GM21786 (cell line): ENCODE measurements around the gene SLC2A10.
"Not testable (repeated sequence)": the region's sequence is repeated elsewhere in the genome, so short reads cannot be mapped to it uniquely, and the experiment has no call there.

Experiments
- ATAC-seq: cut with Tn5 transposase; IDR thresholded peaks from one replicate; pipeline ENCODE4 v1.9.1; 2021; ENCODE audit not compliant: unreplicated experiment

The SLC2A10 gene

DNA sequence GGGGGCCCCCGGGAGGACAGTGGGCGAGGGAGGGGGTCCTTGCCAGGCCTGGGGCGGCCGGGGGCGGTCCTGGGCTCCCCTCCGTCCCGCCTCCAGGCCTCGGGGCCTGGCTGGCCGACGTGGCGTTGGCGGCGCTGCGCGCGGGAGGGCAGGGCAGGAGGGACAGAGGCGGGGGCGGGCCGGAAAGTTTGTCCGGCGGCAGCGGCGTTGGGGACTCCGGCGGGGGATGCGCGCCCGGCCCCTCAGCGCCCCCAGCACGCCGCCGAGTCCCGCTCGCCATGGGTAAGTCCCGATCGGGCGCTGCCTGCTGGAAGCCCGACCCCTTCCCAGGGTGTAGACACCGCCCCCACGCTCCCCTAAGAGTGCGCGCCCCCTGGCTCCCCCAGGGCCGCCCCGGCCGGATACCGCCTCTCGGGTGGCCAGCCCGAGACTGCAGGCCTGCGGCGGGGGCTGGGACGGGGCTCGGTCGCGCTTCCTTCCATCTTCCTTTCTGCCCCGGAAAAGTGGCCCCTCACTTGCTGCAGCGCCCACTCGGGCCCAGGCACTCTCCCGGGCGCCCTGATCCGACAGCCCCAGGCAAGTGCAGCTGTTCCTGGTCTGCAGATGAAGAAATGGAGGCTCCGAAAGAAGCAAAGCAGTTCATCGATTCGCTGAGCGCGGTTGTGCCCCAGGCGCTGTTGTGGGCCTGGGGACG lies at the start of gene SLC2A10:
Gene SLC2A10, plus strand, starts transcription at position 191 of the 694 bp plus-strand sequence. Its CDS starts 88 bp downstream, at position 279.
- no peak for ATAC-seq

DNA sequence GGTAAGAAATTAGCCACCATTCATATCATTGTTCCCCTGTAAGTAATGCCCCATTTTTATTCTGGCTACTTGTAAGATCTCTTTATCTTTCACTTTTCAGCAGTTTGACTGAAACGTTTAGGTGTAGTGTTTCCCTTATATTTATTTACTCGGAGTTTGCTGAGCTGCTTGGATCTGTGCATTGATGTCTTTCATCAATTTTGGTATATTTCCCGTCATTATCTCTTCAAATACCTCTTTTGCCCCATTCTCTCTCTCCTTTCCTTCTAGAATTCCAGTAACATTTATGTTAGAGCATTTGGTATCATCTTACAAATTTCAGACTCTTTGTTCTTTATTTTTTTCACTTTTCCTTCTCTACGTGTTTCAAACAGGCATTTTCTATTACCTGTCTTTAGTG lies 49.0 kb upstream of the SLC2A10 start:
- no peak for ATAC-seq

DNA sequence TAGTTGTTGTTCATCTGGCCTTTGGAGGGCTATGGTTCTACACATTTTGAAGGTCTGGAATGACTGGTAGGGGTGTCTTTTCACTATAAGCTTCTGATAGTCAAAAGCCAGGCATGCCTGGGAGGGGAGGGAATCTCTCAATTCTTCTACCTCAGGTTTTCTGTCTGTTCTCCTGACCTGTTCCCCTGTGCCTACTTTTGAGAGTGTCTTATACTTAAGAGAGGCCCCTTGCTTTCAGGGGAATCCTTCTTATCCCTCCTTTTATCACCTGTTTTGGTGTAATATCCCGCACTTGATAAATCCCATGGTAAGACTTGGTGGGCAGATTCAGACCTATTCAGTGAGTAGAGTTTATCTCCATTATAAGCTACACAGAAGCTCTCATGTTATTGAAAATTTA lies 47.8 kb upstream of the SLC2A10 start:
- ATAC-seq, result no peak

DNA sequence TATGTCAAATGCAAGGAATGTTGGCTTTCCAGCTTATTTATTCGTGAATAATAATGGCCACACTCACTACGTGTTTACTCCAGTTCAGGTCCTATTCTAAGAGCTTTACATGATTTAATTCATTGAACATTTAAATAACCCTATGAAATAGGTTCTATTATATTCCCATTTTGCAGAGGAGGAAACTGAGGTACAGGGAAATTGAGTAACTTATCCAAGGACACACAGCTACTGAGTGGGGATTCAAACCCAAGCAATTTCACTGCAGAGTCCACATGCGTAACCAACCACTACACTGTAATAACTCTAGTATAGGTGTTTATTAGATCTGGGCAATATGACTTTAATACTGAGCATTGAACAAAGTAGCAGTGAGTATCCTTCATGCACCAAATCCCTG lies 45.9 kb upstream of the SLC2A10 start:
- ATAC-seq, result no peak

DNA sequence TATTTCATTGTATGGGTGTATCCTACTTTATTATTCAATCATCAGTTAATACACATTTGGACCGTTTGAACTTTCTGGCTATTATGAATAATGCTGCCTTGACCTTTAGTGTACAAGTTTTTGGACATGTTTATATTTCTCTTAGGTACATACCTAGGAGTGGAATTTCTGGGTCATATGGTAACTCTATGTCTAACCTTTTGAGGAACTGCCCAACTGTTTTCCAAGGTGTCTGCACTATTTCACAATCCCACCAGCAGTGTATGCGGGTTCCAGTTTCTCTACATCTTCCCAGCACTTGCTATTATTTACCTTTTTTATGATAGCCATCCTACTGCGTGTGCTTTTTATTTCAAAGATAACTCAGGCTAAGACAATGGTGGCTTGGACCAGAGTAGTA lies 43.8 kb upstream of the SLC2A10 start:
- ATAC-seq, result no peak

DNA sequence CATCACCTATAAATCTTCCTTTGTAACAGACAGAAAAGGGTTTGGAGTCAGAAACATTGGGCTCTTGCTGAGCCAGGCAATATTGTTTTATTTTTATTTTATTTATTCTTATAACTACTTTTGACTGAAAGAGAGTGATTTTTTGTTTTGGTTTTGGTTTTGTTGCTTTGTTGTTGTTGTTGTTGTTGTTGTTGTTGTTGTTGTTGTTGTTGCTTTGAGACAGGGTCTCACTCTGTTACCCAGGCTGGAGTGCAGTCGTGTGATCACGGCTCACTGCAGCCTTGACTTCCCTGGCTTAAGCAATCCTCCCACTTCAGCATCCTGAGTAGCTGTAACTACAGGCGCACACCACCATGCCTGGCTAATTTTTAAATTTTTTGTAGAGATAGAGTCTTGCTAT lies 43.1 kb upstream of the SLC2A10 start:
- ATAC-seq, result no peak

DNA sequence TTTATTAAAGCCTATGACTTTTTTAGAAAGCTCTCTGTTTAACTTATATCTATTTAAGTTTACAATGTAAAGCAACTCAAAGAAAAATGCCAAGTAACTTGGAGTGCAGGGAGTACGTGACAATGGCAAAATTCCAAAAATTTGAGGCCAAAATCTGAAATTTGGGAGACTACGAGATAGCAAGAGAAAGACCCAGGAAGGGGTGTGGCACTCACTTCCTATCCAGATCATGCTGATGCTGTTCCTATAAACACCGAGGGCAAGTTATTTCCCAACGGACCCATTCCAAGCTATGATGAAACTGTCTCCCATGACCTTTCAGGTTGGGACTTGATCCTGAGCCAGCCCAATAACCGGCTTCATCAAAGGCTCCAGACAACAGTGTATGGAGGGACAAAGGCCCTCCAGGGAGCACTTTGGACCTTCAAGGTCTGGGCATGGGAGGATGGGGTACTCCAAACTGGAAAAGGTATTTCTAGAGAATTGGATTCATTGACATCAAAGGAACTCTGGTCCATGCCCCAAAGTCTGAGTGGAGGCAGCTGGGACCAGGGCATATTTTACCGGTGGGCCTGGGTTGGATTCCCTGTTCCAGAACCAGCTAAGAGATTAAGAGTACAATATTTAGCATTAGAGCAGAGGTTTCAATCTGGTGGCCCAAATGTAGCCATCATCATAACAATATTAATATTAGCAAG lies 42.5 kb upstream of the SLC2A10 start:
- no peak for ATAC-seq

DNA sequence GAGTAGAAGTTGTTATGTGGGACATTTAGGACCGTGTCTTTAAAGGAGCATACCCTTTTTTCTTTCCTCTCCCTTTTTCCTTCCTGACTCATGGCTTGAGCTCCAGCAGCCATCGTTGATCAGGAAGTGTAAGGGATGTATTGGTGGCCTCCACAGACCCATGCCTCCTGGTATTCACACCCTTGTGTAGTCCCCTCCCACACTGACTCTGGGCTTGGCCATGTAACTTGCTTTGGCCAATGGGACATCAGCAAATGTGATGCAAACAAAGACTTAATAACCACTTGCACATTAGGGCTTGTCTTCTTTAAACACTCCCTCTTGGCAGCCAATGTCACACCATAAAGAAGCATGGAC lies 39.2 kb upstream of the SLC2A10 start:
- ATAC-seq, result no peak

DNA sequence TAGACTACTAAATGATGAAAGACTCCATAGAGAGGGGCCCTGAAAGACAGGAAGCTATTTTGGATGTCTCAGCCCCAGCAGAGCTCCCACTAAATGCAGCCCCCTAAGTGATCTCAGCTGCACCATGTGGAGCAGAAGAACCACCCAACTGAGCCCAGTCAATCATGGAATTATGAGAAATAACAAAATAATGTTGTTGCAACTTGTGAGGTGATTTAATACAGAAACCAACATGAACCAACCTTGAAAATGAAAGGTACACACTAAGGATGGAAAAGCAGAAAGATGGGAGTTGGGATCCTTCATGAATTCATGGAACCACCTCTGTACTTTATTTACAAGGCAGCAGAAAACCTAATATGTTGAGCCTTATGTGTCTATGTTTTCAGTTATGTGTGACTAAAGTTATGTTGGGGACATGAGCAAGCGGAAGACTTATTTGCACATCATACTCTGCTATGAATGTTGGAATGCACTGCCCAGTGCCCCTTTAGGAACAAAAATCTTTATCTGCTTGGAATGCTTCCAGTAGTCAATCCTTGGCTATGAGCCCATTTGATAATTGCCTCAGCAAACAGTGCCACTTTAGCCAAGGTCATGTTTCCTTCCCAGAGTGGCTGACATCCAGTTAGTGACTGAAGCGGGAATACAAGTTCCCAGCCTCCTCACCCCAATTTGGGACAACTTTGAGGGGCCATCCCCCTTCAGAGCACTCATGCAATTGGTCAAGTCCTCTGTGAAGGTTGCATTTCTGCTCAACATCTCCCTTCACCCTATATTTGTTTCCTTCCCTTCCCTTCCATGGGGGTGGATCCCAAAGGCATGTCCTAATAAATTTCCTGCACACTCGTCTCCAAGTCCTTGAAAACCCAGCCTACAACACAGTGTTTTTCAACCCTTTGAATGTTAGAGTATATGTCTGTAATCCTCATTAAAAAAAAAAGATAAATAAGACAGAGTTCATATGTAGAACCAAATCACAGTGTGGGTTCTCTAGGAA lies 38.6 kb upstream of the SLC2A10 start:
- no peak for ATAC-seq

DNA sequence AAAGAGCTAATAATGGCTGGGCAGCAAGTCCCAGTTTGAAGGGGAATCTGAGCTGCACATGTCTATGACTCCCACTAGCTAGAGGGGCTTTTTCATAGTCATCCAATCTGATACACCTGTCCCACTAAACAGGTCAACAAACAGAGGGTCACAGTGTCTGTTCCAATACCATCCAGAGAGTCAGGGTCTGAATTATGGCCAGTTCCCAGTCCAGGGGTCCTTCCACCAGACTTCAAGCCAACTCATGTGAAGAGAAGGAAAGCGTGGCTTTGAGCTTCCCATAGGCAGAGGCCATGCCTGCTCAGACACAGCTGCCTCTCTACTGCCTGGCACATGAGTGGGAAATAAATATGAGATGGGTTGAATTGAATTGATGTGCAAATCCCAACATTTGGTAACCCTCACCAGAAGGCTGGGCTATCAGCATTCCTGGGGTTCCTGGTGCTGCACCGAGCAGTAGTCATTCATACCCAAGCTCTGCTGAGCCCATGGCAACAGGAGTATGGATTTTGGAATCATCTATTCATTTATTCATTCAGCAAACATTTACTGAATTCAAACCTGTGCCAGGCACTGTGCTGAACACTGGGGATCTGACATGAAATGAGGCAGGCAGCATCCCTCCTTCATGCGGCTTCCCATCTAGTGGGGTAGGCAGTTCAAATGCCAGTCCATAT lies 37.4 kb upstream of the SLC2A10 start:
- no peak for ATAC-seq

DNA sequence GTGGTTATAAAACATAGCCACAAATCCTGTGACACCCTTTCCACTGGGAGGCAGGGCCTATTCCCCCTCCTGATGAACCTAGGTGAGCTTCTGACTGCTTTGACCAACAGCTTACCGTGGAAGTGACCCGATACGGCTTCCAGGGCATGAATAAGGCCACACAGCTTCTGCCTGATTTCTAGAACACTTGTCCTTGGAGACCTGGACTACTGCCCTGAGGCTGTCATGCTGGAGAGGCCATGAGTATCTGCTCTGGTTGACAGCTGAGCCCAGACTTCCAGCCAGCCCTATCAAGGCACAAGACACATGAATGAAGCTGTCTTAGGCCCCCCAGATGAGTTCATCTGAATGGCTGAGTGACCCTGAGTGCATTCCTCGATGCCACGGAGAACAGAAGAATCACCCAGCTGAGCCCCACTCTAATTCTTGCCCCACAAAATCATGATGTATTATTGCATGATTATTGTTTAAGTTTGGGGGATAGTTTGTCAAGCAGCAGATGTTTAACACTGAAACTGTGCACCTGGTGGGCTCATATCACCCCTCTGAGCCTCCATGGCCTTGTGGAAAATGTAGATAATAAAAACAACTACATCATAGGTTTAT lies 36.8 kb upstream of the SLC2A10 start:
- ATAC-seq, result no peak

DNA sequence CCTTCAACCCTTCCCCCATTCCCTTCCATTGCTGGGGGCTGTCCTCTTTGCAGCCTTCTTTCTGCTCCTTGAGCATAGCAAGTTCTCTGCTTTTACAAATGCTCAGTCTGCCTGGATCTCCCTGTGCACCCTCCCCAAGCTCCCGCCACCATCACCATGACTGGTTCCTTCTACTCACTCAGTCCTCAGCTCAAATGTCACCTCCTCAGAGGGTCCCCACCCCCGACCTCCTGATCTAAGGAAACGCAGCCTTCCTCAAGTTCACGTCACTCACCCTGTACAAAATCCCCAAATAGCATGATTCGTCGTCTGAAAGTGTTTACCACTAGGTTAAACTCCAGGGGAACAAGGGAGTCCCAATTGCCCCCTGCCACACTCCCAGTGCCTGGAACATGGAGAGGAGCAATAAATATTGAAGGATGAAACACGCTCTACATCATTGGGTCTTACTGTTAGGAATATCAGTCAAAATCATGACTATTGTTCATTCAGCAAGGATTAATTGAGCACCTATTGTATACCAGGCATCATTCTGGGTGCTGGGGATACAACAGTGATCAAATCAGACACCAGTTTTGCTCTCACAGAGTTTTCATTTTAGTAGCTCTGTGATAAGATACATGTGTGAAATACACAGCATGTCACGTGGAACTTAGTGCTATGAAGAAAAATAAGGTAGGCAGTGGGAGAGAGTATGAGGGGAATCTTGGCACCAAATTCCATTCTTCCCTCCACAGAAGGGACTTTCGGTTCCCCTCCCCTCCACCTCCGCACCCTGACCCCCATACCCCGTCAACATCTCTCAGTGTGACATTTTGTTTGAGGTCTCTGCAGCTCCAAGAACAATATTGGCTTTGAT lies 35.8 kb upstream of the SLC2A10 start:
- no peak for ATAC-seq

DNA sequence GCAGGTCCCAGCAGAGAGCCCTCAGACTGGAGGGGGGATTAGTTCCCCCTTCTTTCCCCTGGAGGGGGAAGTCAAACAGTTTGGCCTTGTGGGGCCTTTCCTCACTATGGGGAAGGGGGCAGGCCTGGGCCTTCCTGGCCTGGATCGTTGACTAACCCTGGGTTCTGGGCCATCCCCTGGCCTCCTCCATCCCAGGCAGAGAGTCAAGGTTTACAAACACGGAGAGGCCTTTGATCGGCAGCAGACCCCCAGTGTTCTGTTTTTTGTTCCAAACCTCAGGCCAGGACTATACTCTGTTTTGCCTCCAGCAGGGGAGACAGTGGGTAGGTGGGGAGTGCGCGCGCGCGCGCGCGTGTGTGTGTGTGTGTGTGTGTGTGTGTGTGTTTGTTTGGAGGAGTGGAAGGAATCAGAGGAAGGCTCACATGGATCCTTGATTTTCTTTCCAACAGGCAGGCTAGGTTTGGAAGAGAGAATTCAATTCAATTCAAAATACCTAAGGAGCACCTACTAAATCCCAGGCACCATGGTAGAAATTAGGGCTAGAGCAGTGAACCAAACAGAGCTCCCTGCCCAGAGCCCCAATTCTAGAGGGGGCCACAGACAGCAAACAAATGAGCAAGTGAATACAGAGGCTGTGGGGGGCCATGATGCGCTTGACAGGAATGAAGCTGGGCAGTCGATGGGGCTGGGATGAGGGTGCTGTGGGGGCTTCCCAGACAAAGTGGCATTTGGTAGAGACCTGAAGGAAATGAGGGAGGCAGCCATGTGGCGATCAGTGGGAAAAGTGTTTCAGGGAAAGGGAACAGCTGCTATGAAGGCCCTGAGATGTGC lies 35.0 kb upstream of the SLC2A10 start:
- no peak for ATAC-seq

DNA sequence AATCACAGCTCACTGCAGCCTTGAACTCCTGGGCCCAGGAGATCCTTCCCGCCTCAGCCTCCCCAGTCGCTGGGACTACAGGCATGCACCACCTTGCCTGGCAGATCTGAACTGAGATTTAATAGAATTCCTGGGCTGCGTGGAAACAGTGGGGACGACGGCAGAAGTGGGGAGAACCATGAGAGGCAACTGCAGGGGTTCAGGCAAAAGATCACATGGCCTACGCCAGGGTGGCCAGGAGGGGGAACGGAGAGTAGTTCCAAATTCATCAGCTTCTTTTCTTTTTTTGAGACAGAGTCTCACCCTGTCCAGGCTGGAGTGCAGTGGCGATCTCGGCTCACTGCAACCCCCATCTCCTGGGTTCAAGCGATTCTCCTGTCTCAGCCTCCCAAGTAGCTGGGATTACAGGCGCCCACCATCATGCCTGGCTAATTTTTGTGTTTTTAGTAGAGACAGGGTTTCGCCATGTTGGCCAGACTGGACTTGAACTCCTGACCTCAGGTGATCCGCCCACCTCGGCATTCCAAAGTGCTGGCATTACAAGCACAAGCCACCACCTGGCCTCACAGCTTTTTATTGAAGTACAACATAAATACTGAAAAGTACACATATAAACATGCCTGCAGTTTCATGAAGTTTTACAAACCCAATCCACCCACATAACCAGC lies 32.7 kb upstream of the SLC2A10 start:
- not testable (repeated sequence) for ATAC-seq

DNA sequence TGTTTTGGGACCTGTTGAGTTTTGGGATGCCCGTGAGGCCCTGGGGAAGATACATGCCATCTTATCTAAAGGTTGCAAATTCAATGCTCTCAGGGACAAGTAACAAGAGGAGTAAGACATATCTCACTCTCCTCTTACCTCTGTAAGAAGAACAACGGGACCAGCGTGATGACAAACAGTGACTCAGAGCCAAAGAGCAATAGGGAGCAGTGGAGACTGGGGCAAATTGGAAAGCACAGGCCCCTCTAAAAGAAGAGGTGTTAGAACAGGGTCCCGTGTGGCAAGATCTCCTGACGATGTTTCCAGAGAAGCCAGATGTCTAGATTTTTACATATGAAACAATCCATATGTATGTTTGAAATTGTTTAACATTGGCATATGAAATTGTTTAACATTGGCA lies 31.8 kb upstream of the SLC2A10 start:
- no peak for ATAC-seq

DNA sequence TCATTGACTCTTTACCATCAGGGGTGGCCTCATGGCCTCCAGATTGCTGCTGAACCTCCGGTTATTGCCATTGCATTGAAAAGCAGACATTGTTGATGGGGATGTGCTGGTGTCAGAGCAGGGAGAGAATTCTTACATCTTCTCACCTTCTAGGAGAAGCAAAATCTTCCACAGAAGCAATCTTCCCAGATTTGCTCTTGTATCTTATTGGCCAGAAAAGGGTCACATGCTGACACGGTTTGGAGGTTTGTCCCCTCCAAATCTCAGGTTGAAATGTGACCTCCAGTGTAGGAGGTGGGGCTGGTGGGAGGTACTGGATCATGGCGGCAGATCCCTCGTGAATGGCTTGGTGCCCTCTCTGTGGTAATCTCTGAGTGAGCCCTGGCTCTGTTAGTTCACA lies 30.9 kb upstream of the SLC2A10 start:
- ATAC-seq, result no peak

DNA sequence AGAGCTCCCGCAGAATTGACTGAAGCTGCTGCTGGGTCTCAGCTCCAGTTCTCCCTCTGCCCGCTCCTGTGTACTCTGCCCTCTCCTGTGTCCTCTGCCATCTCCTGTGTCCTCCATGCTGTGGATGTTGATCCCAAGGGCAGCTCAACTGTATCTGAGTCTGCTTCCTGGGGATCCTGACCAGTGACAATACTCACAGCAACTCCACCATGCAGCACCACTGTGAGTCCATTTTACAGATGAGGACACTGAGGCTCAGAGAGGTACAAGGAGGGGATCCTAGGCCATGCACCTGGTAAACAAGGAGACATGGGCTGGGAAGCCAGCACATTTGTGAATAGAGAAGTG lies 28.8 kb upstream of the SLC2A10 start:
- ATAC-seq, result no peak

DNA sequence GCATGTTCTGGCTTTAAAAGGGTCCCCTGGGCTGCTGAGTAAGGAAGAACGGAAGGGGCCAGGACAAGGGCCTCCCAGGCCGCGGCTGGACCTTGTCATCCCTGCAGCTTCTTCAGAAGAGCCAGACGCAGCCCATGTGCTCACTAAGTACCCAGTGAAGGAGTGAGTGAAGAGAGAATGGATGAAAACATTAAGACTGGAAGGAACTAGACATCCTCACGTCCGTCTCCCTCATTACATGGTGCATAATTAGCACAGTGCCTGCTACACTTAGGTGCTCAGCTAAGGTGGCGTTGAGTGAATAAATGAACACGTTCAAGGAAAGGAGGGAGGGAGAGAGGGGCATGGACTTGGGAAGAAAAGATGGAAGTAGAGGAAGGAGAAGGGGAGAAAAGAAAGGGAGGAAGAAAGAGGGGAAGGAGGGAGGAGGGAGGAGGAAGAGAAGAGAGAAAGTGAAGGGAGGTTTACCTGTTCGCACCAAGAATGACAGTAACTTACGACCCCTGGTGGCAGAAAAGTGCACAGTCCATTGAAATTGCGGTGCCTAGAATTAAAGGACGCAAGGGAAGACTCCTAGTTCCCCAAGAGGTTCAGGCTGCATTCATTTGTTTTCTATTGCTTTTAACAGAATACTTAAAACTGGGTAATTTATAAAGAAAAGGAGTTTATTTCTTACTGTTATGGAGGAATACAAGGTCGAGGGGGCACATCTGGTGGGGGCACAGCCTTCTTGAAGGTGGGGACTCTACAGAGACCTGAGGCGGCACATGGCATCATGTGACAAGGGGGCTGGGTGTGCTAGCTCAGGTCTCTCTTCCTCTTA lies 28.2 kb upstream of the SLC2A10 start:
- ATAC-seq, result no peak
